ENCODE results near the gene DYNC1H1.

GRCh38 chr14:101918065-101918989 is 46.0 kb upstream of the DYNC1H1 start:
- TF ChIP-seq ATF3 (CRISPR knock-in tag; conservative IDR thresholded peaks at IDR 0.05) (no peak), ATF2 (CRISPR knock-in tag; IDR thresholded peaks at IDR 0.05; ENCODE audit: borderline replicate concordance, low read depth) (no peak), SP1 (CRISPR knock-in tag; conservative IDR thresholded peaks at IDR 0.05) (no peak), PRRX2 (CRISPR knock-in tag; IDR thresholded peaks at IDR 0.05) (no peak), TEAD4 (CRISPR knock-in tag; IDR thresholded peaks at IDR 0.05) (no peak), CTCF (IDR thresholded peaks at IDR 0.05) (no peak), ZNF121 (CRISPR knock-in tag; IDR thresholded peaks at IDR 0.05) (no peak)
